Nephron (organoid): Measurements from ENCODE around the gene ADORA1.
A peak's percentile ranks its signal among the peaks of the same experiment; 100 is the strongest.

Source experiments
- H3K27ac Mint-ChIP-seq, 3 experiments: 2 replicates each; pipeline ENCODE4 v1.8.0; 2020; ENCODE audit warnings: mixed read lengths in 3 of 3, mild to moderate bottlenecking in 2 of 3, moderate library complexity in 1 of 3
- H3K27me3 Mint-ChIP-seq: 2 replicates; pipeline ENCODE4 v1.8.0; 2021; ENCODE audit warnings: low read depth, mild to moderate bottlenecking, moderate library complexity, mixed read lengths
- H3K36me3 Mint-ChIP-seq: 2 replicates; pipeline ENCODE4 v1.8.0; 2020; ENCODE audit warnings: low read depth, mixed read lengths
- H3K4me1 Mint-ChIP-seq: 2 replicates; pipeline ENCODE4 v1.8.0; 2020; ENCODE audit warnings: mixed read lengths
- H3K4me3 Mint-ChIP-seq, 3 experiments: 2 replicates each; pipeline ENCODE4 v1.8.0; 2020; ENCODE audit warnings: mild to moderate bottlenecking in 3 of 3, mixed read lengths in 3 of 3, moderate library complexity in 2 of 3
- H3K9me3 Mint-ChIP-seq: 2 replicates; pipeline ENCODE4 v1.8.0; 2020; ENCODE audit warnings: mixed read lengths
- TF ChIP-seq, protein P1 (sequence below), 3 experiments: fragments of 200-600 bp; sonication (generic); IDR thresholded peaks; one replicate each; pipeline ENCODE4 v1.5.0; 2021; ENCODE audit warnings: antibody characterized with exemption in 3 of 3; ENCODE audit not compliant: unreplicated experiment in 3 of 3

ADORA1 gene

DNA sequence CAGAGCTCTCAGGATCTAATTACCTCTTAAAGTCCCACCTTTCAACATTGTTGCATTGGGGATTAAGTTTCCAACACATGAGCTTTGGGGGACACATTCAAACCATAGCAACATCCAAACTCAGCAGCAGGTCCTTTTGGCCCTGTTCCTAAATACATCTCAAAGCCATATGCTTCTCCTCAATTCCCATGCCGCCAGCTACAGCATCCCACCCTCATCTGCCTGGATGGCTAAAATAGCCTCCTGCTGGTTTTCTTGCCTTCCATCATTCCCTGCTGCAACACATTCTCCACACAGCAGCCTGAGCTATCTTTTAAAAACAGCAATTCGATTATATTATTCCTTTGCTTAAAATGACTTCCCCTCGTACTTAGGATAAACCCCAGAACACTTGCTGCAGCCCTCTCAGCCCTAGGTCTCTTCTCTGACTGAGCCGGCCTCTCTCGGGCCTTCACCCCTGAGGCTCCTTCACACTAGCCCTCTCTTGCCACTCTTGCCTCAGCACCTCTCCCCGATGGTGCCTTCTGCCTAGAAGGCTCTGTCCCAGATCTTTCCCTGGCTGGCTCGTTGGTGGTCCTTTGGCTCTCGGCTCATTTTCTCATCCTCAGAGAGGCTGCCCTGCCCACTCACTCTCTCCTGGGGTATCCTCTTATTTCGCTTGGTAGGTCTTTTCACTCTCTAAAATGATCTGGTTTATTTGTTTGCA lies 31.6 kb downstream of the ADORA1 start:
- Mint-ChIP-seq H3K27me3 (peaks cover 4% of the 10 kb centered on the region), H3K9me3 (peaks cover 10% of the 10 kb centered on the region), H3K27ac (peak overlapping the region in 2 of 3 experiments; percentile 7 to 27), H3K36me3 (peaks cover 11% of the 10 kb centered on the region), H3K4me3 (no peak overlapping the region), H3K4me1 (peaks cover 29% of the 10 kb centered on the region)
- TF ChIP-seq, protein P1, sequence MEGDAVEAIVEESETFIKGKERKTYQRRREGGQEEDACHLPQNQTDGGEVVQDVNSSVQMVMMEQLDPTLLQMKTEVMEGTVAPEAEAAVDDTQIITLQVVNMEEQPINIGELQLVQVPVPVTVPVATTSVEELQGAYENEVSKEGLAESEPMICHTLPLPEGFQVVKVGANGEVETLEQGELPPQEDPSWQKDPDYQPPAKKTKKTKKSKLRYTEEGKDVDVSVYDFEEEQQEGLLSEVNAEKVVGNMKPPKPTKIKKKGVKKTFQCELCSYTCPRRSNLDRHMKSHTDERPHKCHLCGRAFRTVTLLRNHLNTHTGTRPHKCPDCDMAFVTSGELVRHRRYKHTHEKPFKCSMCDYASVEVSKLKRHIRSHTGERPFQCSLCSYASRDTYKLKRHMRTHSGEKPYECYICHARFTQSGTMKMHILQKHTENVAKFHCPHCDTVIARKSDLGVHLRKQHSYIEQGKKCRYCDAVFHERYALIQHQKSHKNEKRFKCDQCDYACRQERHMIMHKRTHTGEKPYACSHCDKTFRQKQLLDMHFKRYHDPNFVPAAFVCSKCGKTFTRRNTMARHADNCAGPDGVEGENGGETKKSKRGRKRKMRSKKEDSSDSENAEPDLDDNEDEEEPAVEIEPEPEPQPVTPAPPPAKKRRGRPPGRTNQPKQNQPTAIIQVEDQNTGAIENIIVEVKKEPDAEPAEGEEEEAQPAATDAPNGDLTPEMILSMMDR (IDR thresholded peaks at IDR 0.05; ENCODE audit: unreplicated experiment in 3 of 3), result no peak

DNA sequence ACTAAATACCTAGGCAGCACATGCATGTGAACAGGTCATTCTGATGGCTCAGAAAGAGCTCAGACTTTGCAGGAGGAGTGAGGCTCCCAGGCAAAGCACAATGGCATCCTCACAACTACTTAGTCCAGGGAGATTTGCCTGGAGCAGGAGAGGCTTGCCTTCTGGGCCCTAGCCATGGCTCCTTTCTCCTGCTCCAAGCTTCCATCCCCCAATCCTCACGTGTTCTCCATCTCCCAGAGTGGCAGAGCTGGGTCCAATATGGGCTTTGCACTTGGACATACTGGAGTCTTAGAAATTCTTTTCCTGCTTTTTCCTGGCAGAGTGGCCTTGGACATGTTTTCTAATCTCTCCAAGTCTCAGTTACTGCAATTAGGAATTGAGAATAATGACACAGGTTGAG lies 32.3 kb downstream of the ADORA1 start:
- no peak overlapping the region for H3K4me3 Mint-ChIP-seq
- TF ChIP-seq, protein P1 (IDR thresholded peaks at IDR 0.05; ENCODE audit: unreplicated experiment in 3 of 3), result no peak
- peaks cover 11% of the 10 kb centered on the region for H3K36me3 Mint-ChIP-seq
- H3K4me1 Mint-ChIP-seq, result peaks cover 26% of the 10 kb centered on the region
- peaks cover 4% of the 10 kb centered on the region for H3K27me3 Mint-ChIP-seq
- peaks cover 10% of the 10 kb centered on the region for H3K9me3 Mint-ChIP-seq
- H3K27ac Mint-ChIP-seq, result peak overlapping the region in 2 of 3 experiments; percentile 7 to 27

DNA sequence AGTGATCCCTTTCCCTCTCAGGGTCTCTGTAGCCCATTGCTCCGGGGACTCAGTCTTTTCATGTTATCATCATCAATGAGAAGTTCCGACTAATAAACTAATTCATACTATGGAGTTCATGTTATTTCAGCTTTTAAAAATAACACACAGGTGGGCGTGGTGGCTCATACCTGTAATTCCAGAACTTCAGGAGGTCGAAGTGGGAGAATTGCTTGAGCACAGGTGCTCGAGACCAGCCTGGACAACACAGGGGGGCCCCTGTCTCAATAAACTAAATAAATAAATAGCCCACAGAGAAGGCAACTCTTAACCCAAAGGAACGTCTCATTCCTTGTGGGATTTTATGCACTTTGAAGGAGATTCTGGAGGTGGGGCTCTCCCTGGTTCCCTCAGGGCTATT lies 33.6 kb downstream of the ADORA1 start:
- H3K27ac Mint-ChIP-seq, result no peak overlapping the region
- no peak overlapping the region for H3K4me3 Mint-ChIP-seq
- peaks cover 10% of the 10 kb centered on the region for H3K9me3 Mint-ChIP-seq
- peaks cover 5% of the 10 kb centered on the region for H3K27me3 Mint-ChIP-seq
- TF ChIP-seq, protein P1 (IDR thresholded peaks at IDR 0.05; ENCODE audit: unreplicated experiment in 3 of 3), result no peak
- peaks cover 11% of the 10 kb centered on the region for H3K36me3 Mint-ChIP-seq
- peaks cover 21% of the 10 kb centered on the region for H3K4me1 Mint-ChIP-seq

DNA sequence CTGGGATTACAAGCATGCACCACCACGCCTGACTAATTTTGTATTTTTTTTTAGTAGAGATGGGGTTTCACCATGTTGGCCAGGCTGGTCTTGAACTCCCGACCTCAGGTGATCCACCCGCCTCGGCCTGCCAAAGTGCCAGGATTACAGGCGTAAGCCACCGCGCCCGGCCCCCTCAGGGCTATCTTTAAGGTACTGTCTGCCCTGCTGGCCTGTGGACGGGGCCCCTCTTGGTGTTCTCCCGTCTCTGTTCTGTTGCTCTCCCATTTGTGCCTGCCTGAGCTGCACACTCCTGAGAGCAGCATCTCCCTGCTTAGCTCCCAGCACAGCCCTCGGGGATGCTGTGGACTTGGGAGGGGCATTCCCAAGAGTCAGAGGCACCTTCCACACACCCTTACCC lies 34.2 kb downstream of the ADORA1 start:
- Mint-ChIP-seq H3K4me1 (peaks cover 19% of the 10 kb centered on the region), H3K36me3 (peaks cover 11% of the 10 kb centered on the region)

DNA sequence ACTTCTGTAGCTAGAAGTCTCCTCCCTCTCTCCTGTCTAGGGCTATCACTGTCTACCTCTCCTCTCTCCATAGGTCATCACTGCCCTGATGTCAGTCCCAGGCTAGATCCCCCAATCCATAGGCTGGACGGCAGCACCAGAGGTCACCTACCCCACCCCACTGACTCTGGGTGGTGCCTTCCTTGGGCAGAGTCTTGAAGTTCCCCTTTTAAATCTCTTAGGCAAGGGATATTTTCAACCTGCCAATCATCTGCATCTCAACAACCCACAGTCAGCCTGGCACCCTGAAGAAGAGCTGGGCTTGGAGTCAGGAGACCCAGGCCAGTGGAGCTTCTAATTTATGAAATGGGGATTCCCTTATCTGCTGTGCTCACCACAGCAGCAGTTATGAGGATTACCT lies 34.9 kb downstream of the ADORA1 start:
- Mint-ChIP-seq H3K27ac (no peak overlapping the region), H3K36me3 (peaks cover 11% of the 10 kb centered on the region), H3K27me3 (peaks cover 11% of the 10 kb centered on the region), H3K4me1 (peaks cover 19% of the 10 kb centered on the region), H3K9me3 (peaks cover 10% of the 10 kb centered on the region), H3K4me3 (no peak overlapping the region)
- TF ChIP-seq, protein P1 (IDR thresholded peaks at IDR 0.05; ENCODE audit: unreplicated experiment in 3 of 3), result no peak

More for the DNA sequence above, 34.2 kb downstream of the ADORA1 start:
- TF ChIP-seq, protein P1 (IDR thresholded peaks at IDR 0.05; ENCODE audit: unreplicated experiment in 3 of 3), result no peak
- no peak overlapping the region for H3K27ac Mint-ChIP-seq
- peaks cover 10% of the 10 kb centered on the region for H3K9me3 Mint-ChIP-seq
- peaks cover 10% of the 10 kb centered on the region for H3K27me3 Mint-ChIP-seq
- H3K4me3 Mint-ChIP-seq, result no peak overlapping the region
